GM12878 (cell line): ENCODE results near the gene PAK2. TPM values are rescaled to one million over a fixed set of nuclear protein-coding genes. Genes with fewer than 3 reads are reported as not detected.

Experiments used
- ATAC-seq: fragments of 200-7000 bp; cut with Tn5 transposase; 3 replicates; pipeline ENCODE4 v1.9.1; 2020; ENCODE audit warnings: mild to moderate bottlenecking, moderate library complexity
- BruUV-seq: library from RNA; stranded (reverse); fragments of 400-500 nt; replicated peaks from 2 replicates; lab custom pipeline; 2021; lab: Mats Ljungman, UMichigan
- CTCF ChIA-PET: fragments of 300-600 bp; sonication (Branson Sonifier 250); formaldehyde crosslinking; extraction: SDS; loops from one replicate; lab custom pipeline; 2021; ENCODE audit warnings: inconsistent platforms; lab: Yijun Ruan, JAX
- POLR2A ChIA-PET: fragments of 350-600 bp; formaldehyde crosslinking; extraction: SDS; loops from one replicate; lab custom pipeline; 2021; ENCODE audit warnings: inconsistent platforms; lab: Charles Lee
- RAD21 ChIA-PET: fragments of 300-600 bp; sonication (Branson Sonifier 250); formaldehyde crosslinking; loops from one replicate; lab custom pipeline; 2023; ENCODE audit warnings: antibody characterized with exemption; ENCODE audit not compliant: unreplicated experiment; lab: Charles Lee
- SMC1A ChIA-PET: fragments of 300-600 bp; sonication (Branson Sonifier 250); formaldehyde crosslinking; loops from one replicate; lab custom pipeline; 2023; ENCODE audit not compliant: unreplicated experiment, uncharacterized antibody; lab: Charles Lee
- DNase-seq: peaks from one replicate; pipeline ENCODE4 v3.0.0-alpha.2; 2011; ENCODE audit warnings: low read depth, low spot score
- FAIRE-seq: peaks from 3 replicates; lab custom pipeline; 2011; peaks lifted over from hg19 to GRCh38; lab: Jason Lieb, UNC
- H2AFZ ChIP-seq: 2 replicates; pipeline ENCODE4 v1.6.0; 2011; ENCODE audit warnings: low read depth, low read length, control low read depth; ENCODE audit not compliant: control insufficient read depth
- H3K27ac ChIP-seq: 2 replicates; pipeline ENCODE4 v1.5.1; 2011; ENCODE audit warnings: control low read depth; ENCODE audit not compliant: control insufficient read depth, insufficient read depth
- H3K27me3 ChIP-seq, 2 experiments: replicated peaks in 1 of 2; 2 replicates each; pipeline versions ENCODE4 v1.6.0 to v1.6.1; 2011; ENCODE audit warnings: low read length in 1 of 2; ENCODE audit not compliant: control insufficient read depth in 2 of 2, insufficient read depth in 2 of 2
- H3K36me3 ChIP-seq, 2 experiments: 2 replicates each; pipeline ENCODE4 v1.5.1; 2011; ENCODE audit warnings: low read length in 1 of 2; ENCODE audit not compliant: control insufficient read depth in 2 of 2, insufficient read depth in 2 of 2
- H3K4me1 ChIP-seq: 2 replicates; pipeline ENCODE4 v1.6.1; 2011; ENCODE audit warnings: mild to moderate bottlenecking, low read length, moderate library complexity, mixed read lengths; ENCODE audit not compliant: control insufficient read depth, insufficient read depth
- H3K4me2 ChIP-seq: 2 replicates; pipeline ENCODE4 v1.6.0; 2011; ENCODE audit warnings: control low read depth; ENCODE audit not compliant: control insufficient read depth, insufficient read depth
- H3K4me3 ChIP-seq: fragments of 200-600 bp; sonication (generic); 2 replicates; pipeline ENCODE4 v1.5.1; 2016
- H3K79me2 ChIP-seq: 2 replicates; pipeline ENCODE4 v1.6.0; 2011; ENCODE audit warnings: low read length; ENCODE audit not compliant: control insufficient read depth, insufficient read depth
- H3K9ac ChIP-seq: 2 replicates; pipeline ENCODE4 v1.8.0; 2011; ENCODE audit warnings: low read length, control low read depth, mixed read lengths; ENCODE audit not compliant: control insufficient read depth, insufficient read depth
- H3K9me3 ChIP-seq: replicated peaks from 3 replicates; pipeline ENCODE4 v1.5.1; 2011; ENCODE audit warnings: mild to moderate bottlenecking, low read length; ENCODE audit not compliant: control insufficient read depth, insufficient read depth
- H4K20me1 ChIP-seq: 2 replicates; pipeline ENCODE4 v1.6.0; 2011; ENCODE audit not compliant: control insufficient read depth, insufficient read depth
- CHD4 ChIP-seq: fragments of 200-600 bp; sonication (generic); IDR thresholded peaks from 2 replicates; pipeline ENCODE4 v1.6.1; 2016; ENCODE audit warnings: mild to moderate bottlenecking
- IKZF2 ChIP-seq, 2 experiments: fragments of 450-650 bp; IDR thresholded peaks; 2 replicates each; pipeline ENCODE4 v1.6.1; 2017; ENCODE audit warnings: mild to moderate bottlenecking in 2 of 2, moderate library complexity in 2 of 2
- POLR2A ChIP-seq: IDR thresholded peaks from 2 replicates; pipeline ENCODE4 v1.6.1; 2011; ENCODE audit warnings: low read depth, mild to moderate bottlenecking, low read length
- RAD51 ChIP-seq: fragments of 450-650 bp; IDR thresholded peaks from 2 replicates; pipeline ENCODE4 v1.6.1; 2016; ENCODE audit warnings: moderate library complexity, mild to moderate bottlenecking, inconsistent platforms
- WRNIP1 ChIP-seq: IDR thresholded peaks from 2 replicates; pipeline ENCODE4 v1.6.1; 2011; ENCODE audit warnings: low read depth, low read length, improper control_type of control experiment, borderline replicate concordance
- ZBED1 ChIP-seq: IDR thresholded peaks from 2 replicates; pipeline ENCODE4 v1.6.1; 2016; ENCODE audit warnings: borderline replicate concordance
- ZNF207 ChIP-seq: fragments of 450-650 bp; IDR thresholded peaks from 2 replicates; pipeline ENCODE4 v1.6.1; 2014; ENCODE audit warnings: antibody characterized with exemption, mild to moderate bottlenecking, borderline replicate concordance
- WGBS: methylation state at CpG from one replicate; pipeline ENCODE4 v1.1.6; 2016; ENCODE audit warnings: low lambda C conversion rate; ENCODE audit not compliant: insufficient replicate concordance, insufficient coverage; ENCODE audit errors: missing lambda C conversion rate; 5-methylcytosine and 5-hydroxymethylcytosine counted together
- in situ Hi-C: fragments of 300-500 bp; cut with MboI; formaldehyde crosslinking; loops from 9 replicates; pipeline ENCODE4 v1.14.3; 2018; ENCODE audit warnings: mixed read lengths
- intact Hi-C: fragments of 100-400 bp; cut with micrococcal nuclease; formaldehyde crosslinking; loops from one replicate; pipeline ENCODE4 v1.14.2; 2022; ENCODE audit not compliant: unreplicated experiment
- polyA plus RNA-seq, 11 experiments: library from polyadenylated mRNA; depleted of rRNA in 4 of 11; unstranded in 6 of 11; stranded (reverse) in 5 of 11; fragments of >200 nt; fragmentation: Nextera tagmentation in 4 of 11; fragmentation: Illumina TruSeq in 1 of 11; extraction: Ambion mirVana in 4 of 11; extraction: Trizol in 1 of 11; gene quantifications; 1 replicate in 1 of 11; 2 replicates in 10 of 11; pipeline versions ENCODE4 v1.2.1 to v1.2.3, GENCODE V29; 2011 to 2016; ENCODE audit warnings: inconsistent platforms in 2 of 11, missing spikeins in 2 of 11, low read depth in 1 of 11
- total RNA-seq, 4 experiments: library from RNA; depleted of rRNA in 3 of 4; stranded (reverse); fragments of >200 nt in 3 of 4; fragmentation: Illumina TruSeq in 1 of 4; extraction: Trizol in 1 of 4; gene quantifications; 2 replicates each; pipeline versions ENCODE4 v1.2.1 to v1.2.3, GENCODE V29; 2013 to 2021
- TF ChIP-seq, protein P1 (sequence below): IDR thresholded peaks from 2 replicates; pipeline ENCODE4 v1.6.1; 2012; ENCODE audit warnings: improper control_type of control experiment, low read depth, low read length; ENCODE audit not compliant: insufficient replicate concordance
- TF ChIP-seq, protein P2 (sequence below): fragments of 450-650 bp; conservative IDR thresholded peaks from 2 replicates; pipeline ENCODE4 v1.6.1; 2017; ENCODE audit warnings: mild to moderate bottlenecking, moderate library complexity
- TF ChIP-seq, protein P3 (sequence below): fragments of 450-650 bp; IDR thresholded peaks from 2 replicates; pipeline ENCODE4 v1.6.1; 2016; ENCODE audit warnings: mild to moderate bottlenecking
- TF ChIP-seq, protein P4 (sequence below): fragments of 450-650 bp; IDR thresholded peaks from 2 replicates; pipeline ENCODE4 v1.6.1; 2017; ENCODE audit warnings: mild to moderate bottlenecking, moderate library complexity

The PAK2 gene
- total and polyA plus RNA-seq, 10 of the 15 experiments (the other 5 are each of a cell fraction or from before 2014, with no cell fraction given) = 9.0 to 59.1 (median 27.0) TPM

DNA sequence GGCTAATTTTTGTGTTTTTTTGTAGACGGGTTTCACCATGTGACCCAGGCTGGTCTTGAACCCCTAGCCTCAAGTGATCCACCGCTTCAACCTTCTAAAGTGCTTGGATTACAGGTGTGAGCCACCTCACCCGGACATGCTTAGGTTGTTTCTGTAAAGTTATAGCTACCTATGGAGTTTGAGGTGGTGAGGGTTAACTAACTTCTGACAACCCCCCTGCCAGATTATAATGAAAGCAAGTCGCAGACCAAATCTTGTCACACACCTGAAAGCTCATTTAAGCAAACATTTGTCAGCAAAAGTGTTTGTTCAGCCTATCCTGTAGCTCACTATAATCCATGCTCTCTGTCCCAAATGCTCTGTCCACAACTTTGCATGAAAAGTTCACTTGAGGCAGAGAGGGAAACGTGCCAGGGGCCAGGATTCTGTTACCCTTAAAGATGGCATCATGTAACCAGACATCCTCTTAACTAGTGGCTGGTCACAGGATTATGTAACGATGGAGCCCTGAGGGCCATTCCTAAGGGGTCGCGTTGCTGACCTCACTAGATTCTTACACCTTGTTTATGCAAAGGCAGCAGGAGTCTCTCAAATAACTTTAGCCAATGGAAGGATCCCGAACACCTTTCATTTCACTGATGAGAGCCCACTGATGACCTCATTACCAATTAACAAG, 103.9 kb downstream of the PAK2 start:
- no TSS peak for BruUV-seq
- ChIA-PET SMC1A (no interaction called here), RAD21 (interaction anchor here (1.0 kb wide), 1 partner anchor 305 kb away, joined by 3 read pairs; no protein-coding TSS in a partner anchor), CTCF (interaction anchor here (0.5 kb wide), 1 partner anchor 420 kb away, joined by 3 read pairs; no protein-coding TSS in a partner anchor), POLR2A (no interaction called here)
- no peaks in the 10 kb centered on the region for H3K36me3 ChIP-seq
- H3K79me2 ChIP-seq = no peaks in the 10 kb centered on the region
- no peaks in the 10 kb centered on the region for H4K20me1 ChIP-seq
- no peak overlapping the region for H2AFZ ChIP-seq
- no peaks in the 10 kb centered on the region for H3K27me3 ChIP-seq
- H3K27ac ChIP-seq = no peak overlapping the region
- no peak for ATAC-seq
- no peak for FAIRE-seq
- in situ Hi-C loops (no loop called here), intact Hi-C loops (no loop called here)
- no peak overlapping the region for H3K9ac ChIP-seq
- H3K4me1 ChIP-seq = no peaks in the 10 kb centered on the region
- DNase-seq = no peak
- WGBS = 77% methylated on average over 9 of the region's 9 CpGs
- no peak overlapping the region for H3K4me2 ChIP-seq
- no peaks in the 10 kb centered on the region; the same call in 2 of the 3 replicates for H3K9me3 ChIP-seq
- H3K4me3 ChIP-seq = no peak overlapping the region
- TF ChIP-seq, protein P1, sequence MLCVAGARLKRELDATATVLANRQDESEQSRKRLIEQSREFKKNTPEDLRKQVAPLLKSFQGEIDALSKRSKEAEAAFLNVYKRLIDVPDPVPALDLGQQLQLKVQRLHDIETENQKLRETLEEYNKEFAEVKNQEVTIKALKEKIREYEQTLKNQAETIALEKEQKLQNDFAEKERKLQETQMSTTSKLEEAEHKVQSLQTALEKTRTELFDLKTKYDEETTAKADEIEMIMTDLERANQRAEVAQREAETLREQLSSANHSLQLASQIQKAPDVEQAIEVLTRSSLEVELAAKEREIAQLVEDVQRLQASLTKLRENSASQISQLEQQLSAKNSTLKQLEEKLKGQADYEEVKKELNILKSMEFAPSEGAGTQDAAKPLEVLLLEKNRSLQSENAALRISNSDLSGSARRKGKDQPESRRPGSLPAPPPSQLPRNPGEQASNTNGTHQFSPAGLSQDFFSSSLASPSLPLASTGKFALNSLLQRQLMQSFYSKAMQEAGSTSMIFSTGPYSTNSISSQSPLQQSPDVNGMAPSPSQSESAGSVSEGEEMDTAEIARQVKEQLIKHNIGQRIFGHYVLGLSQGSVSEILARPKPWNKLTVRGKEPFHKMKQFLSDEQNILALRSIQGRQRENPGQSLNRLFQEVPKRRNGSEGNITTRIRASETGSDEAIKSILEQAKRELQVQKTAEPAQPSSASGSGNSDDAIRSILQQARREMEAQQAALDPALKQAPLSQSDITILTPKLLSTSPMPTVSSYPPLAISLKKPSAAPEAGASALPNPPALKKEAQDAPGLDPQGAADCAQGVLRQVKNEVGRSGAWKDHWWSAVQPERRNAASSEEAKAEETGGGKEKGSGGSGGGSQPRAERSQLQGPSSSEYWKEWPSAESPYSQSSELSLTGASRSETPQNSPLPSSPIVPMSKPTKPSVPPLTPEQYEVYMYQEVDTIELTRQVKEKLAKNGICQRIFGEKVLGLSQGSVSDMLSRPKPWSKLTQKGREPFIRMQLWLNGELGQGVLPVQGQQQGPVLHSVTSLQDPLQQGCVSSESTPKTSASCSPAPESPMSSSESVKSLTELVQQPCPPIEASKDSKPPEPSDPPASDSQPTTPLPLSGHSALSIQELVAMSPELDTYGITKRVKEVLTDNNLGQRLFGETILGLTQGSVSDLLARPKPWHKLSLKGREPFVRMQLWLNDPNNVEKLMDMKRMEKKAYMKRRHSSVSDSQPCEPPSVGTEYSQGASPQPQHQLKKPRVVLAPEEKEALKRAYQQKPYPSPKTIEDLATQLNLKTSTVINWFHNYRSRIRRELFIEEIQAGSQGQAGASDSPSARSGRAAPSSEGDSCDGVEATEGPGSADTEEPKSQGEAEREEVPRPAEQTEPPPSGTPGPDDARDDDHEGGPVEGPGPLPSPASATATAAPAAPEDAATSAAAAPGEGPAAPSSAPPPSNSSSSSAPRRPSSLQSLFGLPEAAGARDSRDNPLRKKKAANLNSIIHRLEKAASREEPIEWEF = no peak
- no peak for TF ChIP-seq RAD51
- no peak for TF ChIP-seq ZBED1
- TF ChIP-seq ZNF207 = no peak
- no peak for TF ChIP-seq CHD4
- TF ChIP-seq, protein P2, sequence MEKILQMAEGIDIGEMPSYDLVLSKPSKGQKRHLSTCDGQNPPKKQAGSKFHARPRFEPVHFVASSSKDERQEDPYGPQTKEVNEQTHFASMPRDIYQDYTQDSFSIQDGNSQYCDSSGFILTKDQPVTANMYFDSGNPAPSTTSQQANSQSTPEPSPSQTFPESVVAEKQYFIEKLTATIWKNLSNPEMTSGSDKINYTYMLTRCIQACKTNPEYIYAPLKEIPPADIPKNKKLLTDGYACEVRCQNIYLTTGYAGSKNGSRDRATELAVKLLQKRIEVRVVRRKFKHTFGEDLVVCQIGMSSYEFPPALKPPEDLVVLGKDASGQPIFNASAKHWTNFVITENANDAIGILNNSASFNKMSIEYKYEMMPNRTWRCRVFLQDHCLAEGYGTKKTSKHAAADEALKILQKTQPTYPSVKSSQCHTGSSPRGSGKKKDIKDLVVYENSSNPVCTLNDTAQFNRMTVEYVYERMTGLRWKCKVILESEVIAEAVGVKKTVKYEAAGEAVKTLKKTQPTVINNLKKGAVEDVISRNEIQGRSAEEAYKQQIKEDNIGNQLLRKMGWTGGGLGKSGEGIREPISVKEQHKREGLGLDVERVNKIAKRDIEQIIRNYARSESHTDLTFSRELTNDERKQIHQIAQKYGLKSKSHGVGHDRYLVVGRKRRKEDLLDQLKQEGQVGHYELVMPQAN = no peak
- no peak for TF ChIP-seq WRNIP1
- TF ChIP-seq, protein P3, sequence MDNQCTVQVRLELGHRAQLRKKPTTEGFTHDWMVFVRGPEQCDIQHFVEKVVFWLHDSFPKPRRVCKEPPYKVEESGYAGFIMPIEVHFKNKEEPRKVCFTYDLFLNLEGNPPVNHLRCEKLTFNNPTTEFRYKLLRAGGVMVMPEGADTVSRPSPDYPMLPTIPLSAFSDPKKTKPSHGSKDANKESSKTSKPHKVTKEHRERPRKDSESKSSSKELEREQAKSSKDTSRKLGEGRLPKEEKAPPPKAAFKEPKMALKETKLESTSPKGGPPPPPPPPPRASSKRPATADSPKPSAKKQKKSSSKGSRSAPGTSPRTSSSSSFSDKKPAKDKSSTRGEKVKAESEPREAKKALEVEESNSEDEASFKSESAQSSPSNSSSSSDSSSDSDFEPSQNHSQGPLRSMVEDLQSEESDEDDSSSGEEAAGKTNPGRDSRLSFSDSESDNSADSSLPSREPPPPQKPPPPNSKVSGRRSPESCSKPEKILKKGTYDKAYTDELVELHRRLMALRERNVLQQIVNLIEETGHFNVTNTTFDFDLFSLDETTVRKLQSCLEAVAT = no peak
- TF ChIP-seq IKZF2 (IDR thresholded peaks at IDR 0.05) = no peak
- TF ChIP-seq, protein P4, sequence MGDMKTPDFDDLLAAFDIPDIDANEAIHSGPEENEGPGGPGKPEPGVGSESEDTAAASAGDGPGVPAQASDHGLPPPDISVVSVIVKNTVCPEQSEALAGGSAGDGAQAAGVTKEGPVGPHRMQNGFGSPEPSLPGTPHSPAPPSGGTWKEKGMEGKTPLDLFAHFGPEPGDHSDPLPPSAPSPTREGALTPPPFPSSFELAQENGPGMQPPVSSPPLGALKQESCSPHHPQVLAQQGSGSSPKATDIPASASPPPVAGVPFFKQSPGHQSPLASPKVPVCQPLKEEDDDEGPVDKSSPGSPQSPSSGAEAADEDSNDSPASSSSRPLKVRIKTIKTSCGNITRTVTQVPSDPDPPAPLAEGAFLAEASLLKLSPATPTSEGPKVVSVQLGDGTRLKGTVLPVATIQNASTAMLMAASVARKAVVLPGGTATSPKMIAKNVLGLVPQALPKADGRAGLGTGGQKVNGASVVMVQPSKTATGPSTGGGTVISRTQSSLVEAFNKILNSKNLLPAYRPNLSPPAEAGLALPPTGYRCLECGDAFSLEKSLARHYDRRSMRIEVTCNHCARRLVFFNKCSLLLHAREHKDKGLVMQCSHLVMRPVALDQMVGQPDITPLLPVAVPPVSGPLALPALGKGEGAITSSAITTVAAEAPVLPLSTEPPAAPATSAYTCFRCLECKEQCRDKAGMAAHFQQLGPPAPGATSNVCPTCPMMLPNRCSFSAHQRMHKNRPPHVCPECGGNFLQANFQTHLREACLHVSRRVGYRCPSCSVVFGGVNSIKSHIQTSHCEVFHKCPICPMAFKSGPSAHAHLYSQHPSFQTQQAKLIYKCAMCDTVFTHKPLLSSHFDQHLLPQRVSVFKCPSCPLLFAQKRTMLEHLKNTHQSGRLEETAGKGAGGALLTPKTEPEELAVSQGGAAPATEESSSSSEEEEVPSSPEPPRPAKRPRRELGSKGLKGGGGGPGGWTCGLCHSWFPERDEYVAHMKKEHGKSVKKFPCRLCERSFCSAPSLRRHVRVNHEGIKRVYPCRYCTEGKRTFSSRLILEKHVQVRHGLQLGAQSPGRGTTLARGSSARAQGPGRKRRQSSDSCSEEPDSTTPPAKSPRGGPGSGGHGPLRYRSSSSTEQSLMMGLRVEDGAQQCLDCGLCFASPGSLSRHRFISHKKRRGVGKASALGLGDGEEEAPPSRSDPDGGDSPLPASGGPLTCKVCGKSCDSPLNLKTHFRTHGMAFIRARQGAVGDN = no peak
- no peak for TF ChIP-seq POLR2A
